Tibial artery (tissue), 4 donors: ENCODE results near the gene PDGFA.
A peak's percentile ranks its signal among the peaks of the same experiment; 100 is the strongest.

ENCODE experiments used
- DNase-seq, 2 donors: peaks; one replicate each; pipeline ENCODE4 v3.0.0-alpha.2; 2019
- H3K27ac ChIP-seq, 2 donors: fragments of 200-600 bp; sonication (generic) in 1 of 2; 1 replicate in 1 of 2; 2 replicates in 1 of 2; pipeline ENCODE4 v1.5.1; 2018 to 2019; ENCODE audit warnings: mild to moderate bottlenecking in 1 of 2
- H3K27me3 ChIP-seq, 2 donors: fragments of 200-600 bp; sonication (generic) in 1 of 2; one replicate each; pipeline versions ENCODE4 v1.5.1 to v1.6.0; 2016 to 2019
- H3K36me3 ChIP-seq, 3 donors: fragments of 200-600 bp; sonication (generic) in 2 of 3; one replicate each; pipeline ENCODE4 v1.5.1; 2016 to 2019; ENCODE audit warnings: mild to moderate bottlenecking in 2 of 3
- H3K4me1 ChIP-seq, 4 donors: fragments of 200-600 bp; sonication (generic) in 2 of 4; 1 replicate in 3 of 4; 2 replicates in 1 of 4; pipeline ENCODE4 v1.5.1; 2016 to 2019
- H3K4me3 ChIP-seq, 2 donors: fragments of 200-600 bp; sonication (generic) in 1 of 2; 1 replicate in 1 of 2; 2 replicates in 1 of 2; pipeline ENCODE4 v1.5.1; 2018 to 2019; ENCODE audit warnings: mild to moderate bottlenecking in 2 of 2
- H3K9me3 ChIP-seq, 3 donors: fragments of 200-600 bp; sonication (generic) in 1 of 3; one replicate each; pipeline ENCODE4 v1.5.1; 2016 to 2019
- CTCF ChIP-seq, 2 experiments: fragments of 200-600 bp in 1 of 2; fragments of 450-650 bp in 1 of 2; IDR thresholded peaks; one replicate each; pipeline ENCODE4 v1.5.1; 2017 to 2019; ENCODE audit warnings: antibody characterized with exemption in 2 of 2, mild to moderate bottlenecking in 1 of 2, moderate library complexity in 1 of 2
- intact Hi-C: fragments of 100-400 bp; cut with DNase I; formaldehyde crosslinking; loops from one replicate; pipeline ENCODE4 v1.15.0; 2023; ENCODE audit warnings: low total_unique reads

Gene PDGFA

GRCh38 chr7:463362-463781, 56.3 kb downstream of the PDGFA start:
- intact Hi-C loops, result no loop called here
- Histone ChIP-seq H3K4me3 (no peak overlapping the region), H3K36me3 (no peaks in the 10 kb centered on the region), H3K27ac (no peak overlapping the region), H3K4me1 (peaks cover 0 to 32% (median 19%) of the 10 kb centered on the region in 4 donors), H3K9me3 (no peaks in the 10 kb centered on the region), H3K27me3 (no peaks in the 10 kb centered on the region)
- TF ChIP-seq CTCF (IDR thresholded peaks at IDR 0.05), result no peak
- peak in 1 of 2 donors; percentile 55 for DNase-seq

- no peak for TF ChIP-seq CTCF (IDR thresholded peaks at IDR 0.05)
- H3K4me3 ChIP-seq, result no peak overlapping the region
- H3K27ac ChIP-seq, result peak overlapping the region; percentile 60 to 65
- no peaks in the 10 kb centered on the region for H3K27me3 ChIP-seq
- H3K9me3 ChIP-seq, result no peaks in the 10 kb centered on the region
- DNase-seq, result peak in 1 of 2 donors; percentile 10
- intact Hi-C loops, result no loop called here
- peaks cover 0 to 32% (median 19%) of the 10 kb centered on the region in 4 donors for H3K4me1 ChIP-seq
- H3K36me3 ChIP-seq, result no peaks in the 10 kb centered on the region
Measured at GRCh38 chr7:462173-463103, 57.2 kb downstream of the PDGFA start.

GRCh38 chr7:461453-462172, 58.0 kb downstream of the PDGFA start:
- no peaks in the 10 kb centered on the region for H3K36me3 ChIP-seq
- no peak overlapping the region for H3K4me3 ChIP-seq
- intact Hi-C loops, result no loop called here
- peak overlapping the region; percentile 60 to 65 for H3K27ac ChIP-seq
- H3K9me3 ChIP-seq, result no peaks in the 10 kb centered on the region
- H3K27me3 ChIP-seq, result no peaks in the 10 kb centered on the region
- no peak for TF ChIP-seq CTCF (IDR thresholded peaks at IDR 0.05)
- H3K4me1 ChIP-seq, result peaks cover 0 to 32% (median 19%) of the 10 kb centered on the region in 4 donors
- DNase-seq, result peak in 1 of 2 donors; percentile 71

- intact Hi-C loops, result no loop called here
- peak overlapping the region; percentile 60 to 65 for H3K27ac ChIP-seq
- no peaks in the 10 kb centered on the region for H3K36me3 ChIP-seq
- no peak for DNase-seq
- TF ChIP-seq CTCF (IDR thresholded peaks at IDR 0.05), result no peak
- no peaks in the 10 kb centered on the region for H3K27me3 ChIP-seq
- no peak overlapping the region for H3K4me3 ChIP-seq
- peaks cover 0 to 32% (median 19%) of the 10 kb centered on the region in 4 donors for H3K4me1 ChIP-seq
- H3K9me3 ChIP-seq, result no peaks in the 10 kb centered on the region
Measured at GRCh38 chr7:461117-461452, 58.6 kb downstream of the PDGFA start.

GRCh38 chr7:460374-461116, 59.1 kb downstream of the PDGFA start:
- Histone ChIP-seq H3K27ac (peak overlapping the region; percentile 60 to 65), H3K27me3 (no peaks in the 10 kb centered on the region), H3K4me1 (peaks cover 0 to 36% (median 22%) of the 10 kb centered on the region in 4 donors), H3K36me3 (no peaks in the 10 kb centered on the region), H3K4me3 (peak overlapping the region; percentile 17 to 30), H3K9me3 (no peaks in the 10 kb centered on the region)
- intact Hi-C loops, result no loop called here
- peak in 1 of 2 donors; percentile 81 for DNase-seq
- TF ChIP-seq CTCF (IDR thresholded peaks at IDR 0.05), result no peak
